Left kidney (tissue), 2 donors: ENCODE results near the gene SPG11. TPM values are rescaled to one million over a fixed set of nuclear protein-coding genes. Genes with fewer than 3 reads are reported as not detected.
"Not testable (repeated sequence)": the region's sequence is repeated elsewhere in the genome, so short reads cannot be mapped to it uniquely, and the experiment has no call there.

ENCODE experiments used
- DNase-seq: peaks from one replicate; pipeline ENCODE4 v3.0.0-alpha.2; 2013
- polyA plus RNA-seq: library from polyadenylated mRNA; unstranded; fragments of 120-200 nt; gene quantifications from one replicate; pipeline ENCODE4 v1.2.1, GENCODE V29; 2013; ENCODE audit not compliant: insufficient read length

The SPG11 gene
- polyA plus RNA-seq, 1 donor, result 102 TPM

DNA sequence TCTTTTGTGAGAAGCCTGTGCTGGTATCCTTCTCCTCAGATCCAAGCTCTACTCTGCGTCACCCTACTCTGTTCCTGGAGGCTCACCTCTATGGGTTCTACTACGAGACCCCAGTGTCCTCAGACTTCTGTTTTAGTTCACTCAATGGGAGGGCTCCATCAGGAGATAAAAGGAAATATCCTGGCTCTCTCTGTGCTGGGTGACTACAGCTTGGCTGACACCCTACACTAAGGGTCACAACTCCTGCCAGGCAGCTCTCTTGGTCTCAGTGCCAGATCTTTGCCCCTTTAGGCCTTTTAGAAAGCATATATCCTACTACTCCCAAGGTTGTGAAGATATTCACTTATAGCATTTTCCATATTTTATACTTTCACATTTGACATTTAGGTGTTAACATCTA lies 46.5 kb downstream of the SPG11 start:
- no peak for DNase-seq

GRCh38 chr15:44606740-44607139 lies 56.7 kb downstream of the SPG11 start:
- no peak for DNase-seq

DNA sequence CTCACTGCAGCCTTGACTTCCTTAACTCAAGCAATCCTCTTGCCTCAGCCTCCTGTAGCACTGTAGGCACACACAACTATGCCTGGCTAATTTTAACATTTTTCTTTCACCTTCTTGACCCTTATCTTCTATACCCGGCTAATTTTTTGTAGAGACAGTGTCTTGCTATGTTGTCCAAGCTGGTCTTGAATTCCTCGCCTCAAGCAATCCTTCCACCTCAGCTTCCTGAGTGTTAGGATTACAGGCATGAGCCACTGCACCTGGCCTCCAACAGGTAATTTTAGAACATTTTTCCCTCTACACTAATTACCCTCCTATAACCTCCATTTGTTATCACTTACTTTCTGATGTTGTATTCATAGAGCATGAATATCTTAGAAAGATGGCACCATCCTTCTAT lies 60.3 kb downstream of the SPG11 start:
- no peak for DNase-seq

GRCh38 chr15:44598892-44599291 lies 64.6 kb downstream of the SPG11 start:
- DNase-seq, result no peak

GRCh38 chr15:44598066-44598465 lies 65.4 kb downstream of the SPG11 start:
- DNase-seq, result no peak

- DNase-seq, result no peak
Observed at GRCh38 chr15:44596511-44597010, 66.9 kb downstream of the SPG11 start.

- DNase-seq, result no peak
Observed at GRCh38 chr15:44595656-44596510, 67.6 kb downstream of the SPG11 start.

DNA sequence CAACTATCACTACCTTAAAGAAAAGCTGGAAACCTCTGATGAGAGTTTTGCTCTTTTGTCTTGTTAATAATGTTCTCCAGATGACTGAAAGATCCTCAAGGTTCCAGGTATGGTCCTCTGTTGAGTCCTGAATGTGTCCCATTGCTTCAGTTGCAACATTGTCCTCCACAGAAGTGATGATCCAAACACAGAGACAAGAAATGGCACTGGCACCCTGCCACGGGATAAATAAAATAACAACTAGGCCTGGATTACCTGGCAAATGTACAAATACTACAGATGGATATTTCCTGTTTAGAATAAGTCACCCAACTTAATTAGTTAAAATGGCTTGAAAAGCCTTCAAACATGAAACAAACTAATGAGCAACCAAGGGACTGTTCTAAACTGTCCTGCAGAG lies 68.2 kb downstream of the SPG11 start:
- DNase-seq, result no peak

DNA sequence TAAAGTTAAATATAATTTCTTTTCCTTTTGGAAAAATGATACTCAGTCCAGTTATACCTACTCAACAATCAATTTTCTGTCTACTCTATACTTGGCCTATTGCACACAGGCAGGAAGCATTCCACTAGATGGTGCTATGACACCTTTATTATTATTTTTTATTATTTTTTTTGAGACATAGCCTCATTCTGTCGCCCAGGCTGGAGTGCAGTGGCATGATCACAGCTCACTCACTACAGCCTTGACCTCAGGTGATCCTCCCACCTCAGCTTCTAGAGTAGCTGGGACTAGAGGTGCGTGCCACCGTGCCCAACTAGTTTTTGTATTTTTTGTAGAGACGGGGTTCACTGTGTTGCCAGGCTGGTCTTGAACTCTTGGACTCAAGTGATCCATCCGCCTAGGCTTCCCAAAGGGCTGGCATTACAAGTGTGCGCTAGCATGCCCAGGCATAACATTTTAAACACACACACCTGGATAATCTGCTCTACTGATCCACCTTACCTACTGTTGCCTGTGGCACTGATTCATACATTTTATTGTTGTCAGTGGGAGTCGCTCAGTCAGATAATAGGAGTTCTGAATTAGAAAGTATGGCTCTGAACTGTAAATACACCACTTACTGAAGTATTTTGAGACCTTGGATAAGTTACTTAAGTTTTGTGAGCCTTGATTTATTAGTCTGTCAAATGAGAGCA lies 70.3 kb downstream of the SPG11 start:
- DNase-seq, result peak; percentile 6

DNA sequence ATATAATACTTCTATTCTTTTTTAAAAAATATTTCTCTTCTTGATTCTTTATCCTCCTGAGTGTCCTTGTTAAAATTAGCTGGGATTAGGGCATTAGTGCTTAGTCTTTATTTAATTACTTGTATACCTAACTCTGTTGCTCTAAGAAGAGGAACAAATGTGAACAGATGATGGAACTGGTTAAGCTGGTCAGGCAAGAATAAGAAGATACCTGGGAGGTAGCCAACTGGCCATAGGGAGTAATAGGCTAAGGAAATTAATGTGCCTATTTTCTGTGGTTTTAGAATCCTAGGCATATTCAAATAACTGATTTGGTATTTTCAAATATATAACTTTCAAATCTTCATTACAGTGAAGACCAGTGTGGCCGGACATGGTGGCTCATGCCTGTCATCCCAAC lies 72.1 kb downstream of the SPG11 start:
- no peak for DNase-seq

- DNase-seq, result no peak
Observed at GRCh38 chr15:44588541-44588940, 74.9 kb downstream of the SPG11 start.

GRCh38 chr15:44585633-44586032 lies 77.8 kb downstream of the SPG11 start:
- DNase-seq, result no peak

- no peak for DNase-seq
Observed at GRCh38 chr15:44584162-44584749, 79.2 kb downstream of the SPG11 start.

DNA sequence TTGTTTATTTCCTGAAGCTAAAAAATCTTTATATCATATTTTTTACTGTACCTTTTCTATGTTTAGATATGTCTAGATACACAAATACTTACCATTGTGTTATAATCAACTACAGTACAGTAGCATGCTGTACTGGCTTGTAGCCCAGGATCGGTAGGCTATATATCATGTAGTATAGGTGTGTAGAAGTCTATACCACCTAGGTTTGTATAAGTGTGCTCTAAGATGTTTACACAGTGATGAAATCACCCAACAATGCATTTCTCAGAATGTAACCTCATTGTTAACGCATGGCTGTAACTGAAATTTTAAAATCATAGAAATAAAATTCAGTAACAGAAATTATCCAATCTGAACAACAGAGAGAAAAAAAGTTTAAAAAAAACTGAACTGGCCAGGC lies 83.4 kb downstream of the SPG11 start:
- no peak for DNase-seq

- DNase-seq, result no peak
Observed at GRCh38 chr15:44574734-44575133, 88.7 kb downstream of the SPG11 start.

GRCh38 chr15:44573386-44573785 lies 90.1 kb downstream of the SPG11 start:
- DNase-seq, result no peak

DNA sequence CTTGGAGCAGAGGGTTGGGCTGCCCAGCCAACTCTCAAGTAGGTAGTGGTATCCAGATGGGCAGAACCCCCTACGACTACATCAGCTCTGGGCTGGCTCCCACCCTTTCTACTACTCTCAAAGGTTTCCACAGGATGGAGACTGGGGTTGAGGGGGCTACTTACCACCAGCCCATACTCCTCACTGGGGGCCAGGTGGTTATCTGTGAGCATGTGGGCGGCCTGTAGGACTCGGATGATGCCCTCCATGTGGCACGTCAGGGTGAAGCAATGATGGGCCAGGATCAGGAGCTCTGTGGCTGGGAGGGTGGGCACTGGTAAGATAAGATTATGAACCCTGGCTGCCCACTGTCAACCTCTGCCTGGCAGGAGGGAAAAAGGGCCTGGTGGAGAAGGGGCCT lies 93.1 kb downstream of the SPG11 start:
- DNase-seq, result no peak

GRCh38 chr15:44569316-44569715 lies 94.1 kb downstream of the SPG11 start:
- no peak for DNase-seq

DNA sequence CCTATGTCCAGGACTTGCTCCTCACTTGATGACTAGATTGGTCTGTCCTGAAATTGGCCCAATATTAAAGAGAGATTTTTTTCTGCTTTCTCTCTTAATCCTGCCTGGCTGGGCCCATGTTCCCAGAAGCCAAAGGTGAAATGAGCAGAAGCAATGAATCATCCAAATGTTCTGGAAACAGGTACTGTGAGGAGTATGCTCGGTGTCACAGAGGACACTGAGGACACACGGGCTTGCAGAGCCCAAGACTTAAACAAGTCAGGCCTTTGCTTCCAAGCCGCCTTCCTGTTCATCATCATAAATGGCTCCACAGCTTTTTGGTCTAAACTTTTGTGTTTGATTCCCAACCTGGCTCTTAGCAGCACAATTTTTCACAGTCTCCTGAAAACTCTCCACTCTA lies 95.1 kb downstream of the SPG11 start:
- no peak for DNase-seq

GRCh38 chr15:44566155-44566540 lies 97.3 kb downstream of the SPG11 start:
- no peak for DNase-seq

DNA sequence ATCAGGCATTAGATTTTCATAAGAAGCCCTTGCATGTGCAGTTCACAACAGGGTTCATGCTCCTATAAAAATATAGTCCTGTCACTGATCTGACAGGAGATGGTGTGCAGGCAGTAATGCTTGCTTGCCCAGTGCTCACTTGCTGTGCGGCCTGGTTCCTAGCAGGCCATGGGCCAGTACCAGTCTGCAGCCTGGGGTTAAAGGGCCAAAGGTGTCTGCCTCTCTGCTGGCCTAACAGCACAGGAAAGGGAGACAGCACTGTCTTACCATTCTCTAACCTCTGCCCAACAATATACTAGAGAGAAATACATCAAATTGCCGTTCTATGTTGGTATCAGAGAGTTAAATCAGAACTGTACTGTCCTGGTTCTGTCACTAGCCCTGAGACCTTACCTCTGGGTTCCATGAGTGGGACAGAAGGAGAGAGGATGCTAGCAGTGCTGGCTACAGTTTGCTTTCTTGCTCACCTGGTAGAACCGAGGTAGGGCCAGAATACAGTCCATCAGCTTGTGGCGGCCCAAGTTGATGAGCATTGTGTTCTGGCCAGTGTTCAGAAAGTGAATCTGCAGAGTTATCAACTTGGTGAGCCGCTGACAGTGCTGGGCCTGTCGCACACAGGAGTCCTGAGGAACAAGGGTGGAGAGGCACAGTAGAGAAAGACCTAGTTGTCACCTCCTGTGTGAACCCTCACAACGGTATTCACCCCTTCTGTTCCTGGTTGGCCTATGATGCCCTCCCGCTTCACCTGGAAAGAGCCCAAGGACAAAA lies 97.9 kb downstream of the SPG11 start:
- DNase-seq, result no peak

- DNase-seq, result not testable (repeated sequence)
Observed at GRCh38 chr15:44560926-44561325, 102.5 kb downstream of the SPG11 start.
